Suprapubic skin (tissue), 4 donors: Measurements from ENCODE around the gene FOXM1.

ENCODE experiments used
- EP300 ChIP-seq: sonication (generic); formaldehyde crosslinking; IDR thresholded peaks from one replicate; pipeline ENCODE4 v1.6.1; 2017; ENCODE audit warnings: antibody characterized with exemption
- POLR2A ChIP-seq, 2 donors: fragments of 450-650 bp; IDR thresholded peaks; one replicate each; pipeline ENCODE4 v1.6.1; 2017; ENCODE audit warnings: antibody characterized with exemption in 2 of 2, mild to moderate bottlenecking in 2 of 2, moderate library complexity in 2 of 2
- POLR2AphosphoS5 ChIP-seq, 3 donors: sonication (generic); formaldehyde crosslinking; IDR thresholded peaks; one replicate each; pipeline ENCODE4 v1.6.1; 2017; ENCODE audit warnings: antibody characterized with exemption in 3 of 3
- TF ChIP-seq, protein P1 (sequence below), 2 donors: fragments of 200-600 bp in 1 of 2; fragments of 450-650 bp in 1 of 2; sonication (generic) in 1 of 2; IDR thresholded peaks; one replicate each; pipeline ENCODE4 v1.5.1; 2016 to 2019; ENCODE audit warnings: antibody characterized with exemption in 2 of 2, mild to moderate bottlenecking in 1 of 2, moderate library complexity in 1 of 2

DNA sequence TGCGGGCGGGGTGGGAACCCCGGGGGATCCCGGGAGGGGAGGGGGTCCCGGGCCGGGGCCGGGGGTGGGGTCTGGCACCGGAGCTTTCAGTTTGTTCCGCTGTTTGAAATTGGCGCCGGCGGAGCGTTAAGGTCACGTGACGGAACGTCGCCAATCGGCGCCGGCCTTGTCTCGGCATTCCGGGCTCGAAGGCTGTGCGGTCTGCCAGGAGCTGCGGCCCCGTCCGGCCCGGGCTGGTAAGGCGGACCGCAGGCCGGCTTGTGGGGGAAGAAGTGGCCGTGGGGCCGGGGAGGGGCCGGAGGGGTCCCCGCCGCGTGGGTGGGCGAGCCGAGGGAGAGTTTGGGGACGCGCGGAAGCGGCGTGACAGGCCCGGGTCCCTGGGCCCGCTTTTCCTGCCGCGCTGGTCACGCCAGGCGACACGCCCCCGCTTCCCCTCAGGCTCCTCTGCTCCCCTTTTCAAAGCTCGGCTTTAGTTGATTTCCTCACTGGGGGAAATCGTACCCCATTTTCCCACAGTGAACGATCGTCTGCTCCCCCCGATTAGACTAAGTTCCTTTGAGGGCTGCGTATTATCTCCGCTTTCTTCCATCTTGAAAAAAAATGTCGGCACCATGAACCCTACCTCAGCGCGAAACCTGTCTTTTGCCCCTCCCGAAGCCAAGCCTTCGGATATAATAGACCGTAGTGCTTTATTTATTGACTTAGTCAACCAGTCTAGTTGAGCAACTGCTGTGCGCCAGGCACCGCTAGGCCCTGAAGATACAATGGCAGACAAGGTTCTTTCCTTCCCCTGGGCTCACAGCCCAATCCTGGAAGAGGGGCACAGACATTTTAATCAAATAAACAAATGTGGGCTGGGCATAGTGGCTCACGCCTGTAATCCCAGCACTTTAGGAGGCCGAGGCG lies at the start of gene FOXM1, which contains the start of gene RHNO1:
- TF ChIP-seq, protein P1, sequence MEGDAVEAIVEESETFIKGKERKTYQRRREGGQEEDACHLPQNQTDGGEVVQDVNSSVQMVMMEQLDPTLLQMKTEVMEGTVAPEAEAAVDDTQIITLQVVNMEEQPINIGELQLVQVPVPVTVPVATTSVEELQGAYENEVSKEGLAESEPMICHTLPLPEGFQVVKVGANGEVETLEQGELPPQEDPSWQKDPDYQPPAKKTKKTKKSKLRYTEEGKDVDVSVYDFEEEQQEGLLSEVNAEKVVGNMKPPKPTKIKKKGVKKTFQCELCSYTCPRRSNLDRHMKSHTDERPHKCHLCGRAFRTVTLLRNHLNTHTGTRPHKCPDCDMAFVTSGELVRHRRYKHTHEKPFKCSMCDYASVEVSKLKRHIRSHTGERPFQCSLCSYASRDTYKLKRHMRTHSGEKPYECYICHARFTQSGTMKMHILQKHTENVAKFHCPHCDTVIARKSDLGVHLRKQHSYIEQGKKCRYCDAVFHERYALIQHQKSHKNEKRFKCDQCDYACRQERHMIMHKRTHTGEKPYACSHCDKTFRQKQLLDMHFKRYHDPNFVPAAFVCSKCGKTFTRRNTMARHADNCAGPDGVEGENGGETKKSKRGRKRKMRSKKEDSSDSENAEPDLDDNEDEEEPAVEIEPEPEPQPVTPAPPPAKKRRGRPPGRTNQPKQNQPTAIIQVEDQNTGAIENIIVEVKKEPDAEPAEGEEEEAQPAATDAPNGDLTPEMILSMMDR (IDR thresholded peaks at IDR 0.05), result no peak
- TF ChIP-seq POLR2A (IDR thresholded peaks at IDR 0.05) (peak in 1 of 2 donors; percentile 44), POLR2AphosphoS5 (IDR thresholded peaks at IDR 0.05) (peak in 2 of 3 donors; percentile 37 to 44), EP300 (no peak)
